Endothelial cell of umbilical vein (primary cell): ENCODE data around the gene SLC10A2. TPM values are rescaled to one million over a fixed set of nuclear protein-coding genes. Genes with fewer than 3 reads are reported as not detected.

Experiments used
- BruUV-seq: library from RNA; stranded (reverse); fragments of 400-500 nt; replicated peaks from 2 replicates; lab custom pipeline; 2021; lab: Mats Ljungman, UMichigan
- CTCF ChIA-PET: fragments of 300-600, 350-600 bp; sonication (Branson Sonifier 250); formaldehyde crosslinking; loops from one replicate; lab custom pipeline; 2021; ENCODE audit warnings: antibody characterized with exemption, inconsistent platforms; lab: Charles Lee
- POLR2A ChIA-PET: fragments of 300-600, 350-600 bp; sonication (Branson Sonifier 250); formaldehyde crosslinking; loops from one replicate; lab custom pipeline; 2021; ENCODE audit warnings: antibody characterized with exemption, inconsistent platforms; lab: Charles Lee
- DNase-seq: peaks from one replicate; pipeline ENCODE4 v3.0.0-alpha.2; 2011; ENCODE audit warnings: low read depth, low spot score
- FAIRE-seq: peaks from 2 replicates; lab custom pipeline; 2011; peaks lifted over from hg19 to GRCh38; lab: Jason Lieb, UNC
- H2AFZ ChIP-seq: 2 replicates; pipeline ENCODE4 v1.6.0; 2012; ENCODE audit warnings: low read depth, low read length, control low read depth, inconsistent platforms
- H3K27ac ChIP-seq: 2 replicates; pipeline ENCODE4 v1.5.1; 2011; ENCODE audit warnings: low read depth, mild to moderate bottlenecking, control low read depth, low read length, moderate library complexity; ENCODE audit not compliant: insufficient read depth
- H3K27me3 ChIP-seq, 2 experiments: 2 replicates each; pipeline versions ENCODE4 v1.6.0 to v1.6.1; 2011; ENCODE audit warnings: low read length in 2 of 2, mixed read lengths in 1 of 2; ENCODE audit not compliant: control insufficient read depth in 2 of 2, insufficient read depth in 2 of 2
- H3K36me3 ChIP-seq, 2 experiments: 2 replicates in 1 of 2; 3 replicates in 1 of 2; pipeline ENCODE4 v1.5.1; 2011; ENCODE audit warnings: low read length in 2 of 2, mild to moderate bottlenecking in 1 of 2, moderate library complexity in 1 of 2; ENCODE audit not compliant: control insufficient read depth in 2 of 2, insufficient read depth in 2 of 2; ENCODE audit errors: extremely low read depth in 1 of 2
- H3K4me1 ChIP-seq: 3 replicates; pipeline ENCODE4 v1.5.1; 2011; ENCODE audit warnings: mild to moderate bottlenecking, low read length; ENCODE audit not compliant: control insufficient read depth, insufficient read depth; ENCODE audit errors: extremely low read depth
- H3K4me2 ChIP-seq: 2 replicates; pipeline ENCODE4 v1.6.1; 2011; ENCODE audit warnings: low read length, control low read depth, mixed read lengths; ENCODE audit not compliant: insufficient read depth
- H3K4me3 ChIP-seq, 3 experiments: fragments of 200-600 bp in 1 of 3; sonication (generic), shearing (Covaris generic) in 1 of 3; replicated peaks in 1 of 3; 2 replicates each; pipeline ENCODE4 v1.5.1; 2011 to 2016; ENCODE audit warnings: control low read depth in 3 of 3, low read length in 3 of 3, mild to moderate bottlenecking in 2 of 3, inconsistent platforms in 1 of 3, low read depth in 1 of 3, moderate library complexity in 1 of 3; ENCODE audit not compliant: insufficient read depth in 1 of 3
- H3K79me2 ChIP-seq: 2 replicates; pipeline ENCODE4 v1.6.0; 2012; ENCODE audit warnings: low read length, inconsistent platforms; ENCODE audit not compliant: control insufficient read depth, insufficient read depth
- H3K9ac ChIP-seq: replicated peaks from 2 replicates; pipeline ENCODE3; 2011; ENCODE audit warnings: low read length, control low read depth; ENCODE audit not compliant: insufficient read depth; ENCODE audit errors: extremely low read depth
- H3K9me1 ChIP-seq: replicated peaks from 3 replicates; pipeline ENCODE4 v1.6.0; 2011; ENCODE audit warnings: mild to moderate bottlenecking, low read length; ENCODE audit not compliant: control insufficient read depth, insufficient read depth; ENCODE audit errors: extremely low read depth
- H3K9me3 ChIP-seq: replicated peaks from 2 replicates; pipeline ENCODE4 v1.5.1; 2012; ENCODE audit warnings: low read length, inconsistent platforms; ENCODE audit not compliant: control insufficient read depth, insufficient read depth
- H4K20me1 ChIP-seq: replicated peaks from 2 replicates; pipeline ENCODE3; 2011; ENCODE audit warnings: mild to moderate bottlenecking, low read length; ENCODE audit not compliant: control insufficient read depth, insufficient read depth; ENCODE audit errors: extremely low read depth
- CTCF ChIP-seq, 2 donors: IDR thresholded peaks; 1 replicate in 1 of 2; 2 replicates in 1 of 2; pipeline ENCODE4 v1.5.1; 2011; ENCODE audit warnings: low read length in 2 of 2, mild to moderate bottlenecking in 2 of 2, moderate library complexity in 2 of 2, control low read depth in 1 of 2, inconsistent platforms in 1 of 2, low read depth in 1 of 2; ENCODE audit not compliant: insufficient read depth in 1 of 2; ENCODE audit errors: extremely low read depth in 1 of 2
- EZH2 ChIP-seq: IDR thresholded peaks from 2 replicates; pipeline ENCODE4 v1.6.1; 2012; ENCODE audit warnings: borderline replicate concordance, low read depth, mild to moderate bottlenecking, moderate library complexity, low read length, inconsistent platforms; ENCODE audit not compliant: severe bottlenecking
- FOS ChIP-seq: IDR thresholded peaks from 2 replicates; pipeline ENCODE4 v1.6.1; 2011; ENCODE audit warnings: mild to moderate bottlenecking, low read length, moderate library complexity, borderline replicate concordance; ENCODE audit not compliant: insufficient read depth
- GATA2 ChIP-seq: IDR thresholded peaks from 2 replicates; pipeline ENCODE4 v1.7.0; 2011; ENCODE audit warnings: low read depth, mild to moderate bottlenecking, moderate library complexity, mixed read lengths, low read length; ENCODE audit not compliant: insufficient read length, insufficient read depth
- JUN ChIP-seq: IDR thresholded peaks from 2 replicates; pipeline ENCODE4 v1.6.1; 2011; ENCODE audit warnings: borderline replicate concordance, low read depth; ENCODE audit not compliant: insufficient read length, insufficient read depth
- MAX ChIP-seq: IDR thresholded peaks from 2 replicates; pipeline ENCODE4 v1.6.1; 2011; ENCODE audit not compliant: insufficient read depth, insufficient read length
- MYC ChIP-seq: IDR thresholded peaks from one replicate; pipeline ENCODE4 v1.6.1; 2011; ENCODE audit warnings: mild to moderate bottlenecking, low read depth, low read length
- POLR2A ChIP-seq: IDR thresholded peaks from 2 replicates; pipeline ENCODE4 v1.6.1; 2012; ENCODE audit warnings: low read depth, mild to moderate bottlenecking, control low read depth, low read length
- POLR2AphosphoS5 ChIP-seq: IDR thresholded peaks from 2 replicates; pipeline ENCODE4 v1.6.1; 2012; ENCODE audit warnings: low read depth, mild to moderate bottlenecking, control low read depth, low read length, moderate library complexity; ENCODE audit not compliant: insufficient read depth
- dilution Hi-C: fragments of 300-500 bp; cut with MboI; formaldehyde crosslinking; loops from one replicate; pipeline ENCODE4 v1.15.0; 2019; ENCODE audit warnings: low sequenced_read_pairs; ENCODE audit not compliant: extremely low pct_ligation_motif_present
- intact Hi-C: fragments of 100-400 bp; cut with micrococcal nuclease; formaldehyde crosslinking; loops from one replicate; pipeline ENCODE4 v1.10.0; 2022
- polyA plus RNA-seq, 4 experiments: library from polyadenylated mRNA; depleted of rRNA in 3 of 4; stranded (reverse) in 3 of 4; unstranded in 1 of 4; fragments of >200 nt; gene quantifications; 2 replicates each; pipeline versions ENCODE4 v1.2.1 to v1.2.3, GENCODE V29; 2011 to 2012; ENCODE audit warnings: missing spikeins in 1 of 4
- total RNA-seq: library from RNA; stranded (reverse); gene quantifications from 2 replicates; pipeline ENCODE4 v1.2.3, GENCODE V29; 2021

The SLC10A2 gene
- total and polyA plus RNA-seq, 2 donors (not counting 3 experiments of a cell fraction or from before 2014, with no cell fraction given), result not detected

GRCh38 chr13:103098535-103098934, 32.3 kb upstream of the SLC10A2 start:
- POLR2A ChIA-PET, result no interaction called here
- TF ChIP-seq MAX (no peak), GATA2 (no peak), EZH2 (no peak), JUN (no peak), FOS (no peak), POLR2A (no peak), CTCF (IDR thresholded peaks at IDR 0.05; ENCODE audit: extremely low read depth in 1 of 2, insufficient read depth in 1 of 2, low read depth in 1 of 2, low read length in 2 of 2) (no peak), MYC (no peak), POLR2AphosphoS5 (no peak)
- Histone ChIP-seq H3K79me2 (no peaks in the 10 kb centered on the region), H3K4me2 (no peak overlapping the region), H3K36me3 (no peaks in the 10 kb centered on the region), H3K27me3 (no peaks in the 10 kb centered on the region), H3K9me3 (no peaks in the 10 kb centered on the region), H3K4me1 (no peaks in the 10 kb centered on the region), H3K27ac (no peak overlapping the region), H3K4me3 (no peak overlapping the region), H2AFZ (no peak overlapping the region), H3K9ac (no peak overlapping the region), H4K20me1 (no peaks in the 10 kb centered on the region), H3K9me1 (no peaks in the 10 kb centered on the region)
- BruUV-seq, result no TSS peak
- CTCF ChIA-PET, result no interaction called here
- DNase-seq (no peak), FAIRE-seq (no peak)
- intact Hi-C loops (no loop called here), dilution Hi-C loops (no loop called here)
